Liver (tissue), 3 donors: ENCODE data around the gene SP100.

Experiments
- GABPA ChIP-seq, 2 donors: IDR thresholded peaks in 1 of 2; conservative IDR thresholded peaks in 1 of 2; 2 replicates each; pipeline ENCODE4 v1.6.1; 2016; ENCODE audit warnings: antibody characterized with exemption in 2 of 2, mild to moderate bottlenecking in 1 of 2, moderate library complexity in 1 of 2
- HNF4A ChIP-seq, 2 donors: conservative IDR thresholded peaks; 2 replicates each; pipeline ENCODE4 v1.6.1; 2016; ENCODE audit warnings: antibody characterized with exemption in 2 of 2, mild to moderate bottlenecking in 2 of 2
- JUND ChIP-seq, 2 donors: IDR thresholded peaks; 2 replicates each; pipeline ENCODE4 v1.6.1; 2016; ENCODE audit warnings: antibody characterized with exemption in 2 of 2
- RAD21 ChIP-seq, 2 donors: IDR thresholded peaks; 2 replicates each; pipeline ENCODE4 v1.6.1; 2016; ENCODE audit warnings: antibody characterized with exemption in 2 of 2, mild to moderate bottlenecking in 2 of 2
- REST ChIP-seq: IDR thresholded peaks from 2 replicates; pipeline ENCODE4 v1.6.1; 2016; ENCODE audit warnings: antibody characterized with exemption, mild to moderate bottlenecking
- RXRA ChIP-seq, 2 donors: IDR thresholded peaks; 2 replicates each; pipeline ENCODE4 v1.6.1; 2017 to 2018; ENCODE audit warnings: antibody characterized with exemption in 2 of 2, mild to moderate bottlenecking in 1 of 2
- SP1 ChIP-seq: IDR thresholded peaks from 2 replicates; pipeline ENCODE4 v1.6.1; 2018; ENCODE audit warnings: antibody characterized with exemption, mild to moderate bottlenecking
- TAF1 ChIP-seq: conservative IDR thresholded peaks from 2 replicates; pipeline ENCODE4 v1.6.1; 2016; ENCODE audit warnings: antibody characterized with exemption, mild to moderate bottlenecking
- TF ChIP-seq, protein P1 (sequence below): fragments of 150-350 bp; IDR thresholded peaks from 2 replicates; pipeline ENCODE4 v1.5.1; 2017; ENCODE audit warnings: improper control_type of control experiment, low read depth, low read length; ENCODE audit not compliant: missing input control
- TF ChIP-seq, protein P2 (sequence below): IDR thresholded peaks from 2 replicates; pipeline ENCODE4 v1.6.1; 2016; ENCODE audit warnings: antibody characterized with exemption
- TF ChIP-seq, protein P3 (sequence below): IDR thresholded peaks from 2 replicates; pipeline ENCODE4 v1.6.1; 2016; ENCODE audit warnings: antibody characterized with exemption
- TF ChIP-seq, protein P4 (sequence below): IDR thresholded peaks from 2 replicates; pipeline ENCODE4 v1.6.1; 2016; ENCODE audit warnings: antibody characterized with exemption
- donor health status: healthy.
- donor health status: healthy.

DNA sequence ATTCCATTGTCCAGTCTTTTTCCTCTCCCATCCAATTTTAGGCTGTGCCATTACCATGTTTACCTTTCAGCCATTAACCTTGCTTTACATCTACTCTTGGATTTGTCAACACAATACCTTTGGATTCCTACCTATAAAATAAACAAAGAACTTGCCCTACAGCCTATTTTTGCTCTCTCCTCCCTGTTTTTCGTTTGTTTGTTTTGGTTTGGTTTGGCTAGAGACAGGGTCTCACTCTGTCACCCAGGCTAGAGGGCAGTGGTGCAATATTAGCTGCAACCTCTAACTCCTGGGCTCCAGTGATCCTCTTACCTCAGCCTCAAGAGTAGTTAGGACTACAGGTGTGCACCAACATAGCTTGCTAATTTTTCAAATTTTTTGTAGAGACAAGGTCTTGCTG lies 76.1 kb downstream of the SP100 start:
- TF ChIP-seq, protein P1, sequence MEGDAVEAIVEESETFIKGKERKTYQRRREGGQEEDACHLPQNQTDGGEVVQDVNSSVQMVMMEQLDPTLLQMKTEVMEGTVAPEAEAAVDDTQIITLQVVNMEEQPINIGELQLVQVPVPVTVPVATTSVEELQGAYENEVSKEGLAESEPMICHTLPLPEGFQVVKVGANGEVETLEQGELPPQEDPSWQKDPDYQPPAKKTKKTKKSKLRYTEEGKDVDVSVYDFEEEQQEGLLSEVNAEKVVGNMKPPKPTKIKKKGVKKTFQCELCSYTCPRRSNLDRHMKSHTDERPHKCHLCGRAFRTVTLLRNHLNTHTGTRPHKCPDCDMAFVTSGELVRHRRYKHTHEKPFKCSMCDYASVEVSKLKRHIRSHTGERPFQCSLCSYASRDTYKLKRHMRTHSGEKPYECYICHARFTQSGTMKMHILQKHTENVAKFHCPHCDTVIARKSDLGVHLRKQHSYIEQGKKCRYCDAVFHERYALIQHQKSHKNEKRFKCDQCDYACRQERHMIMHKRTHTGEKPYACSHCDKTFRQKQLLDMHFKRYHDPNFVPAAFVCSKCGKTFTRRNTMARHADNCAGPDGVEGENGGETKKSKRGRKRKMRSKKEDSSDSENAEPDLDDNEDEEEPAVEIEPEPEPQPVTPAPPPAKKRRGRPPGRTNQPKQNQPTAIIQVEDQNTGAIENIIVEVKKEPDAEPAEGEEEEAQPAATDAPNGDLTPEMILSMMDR: no peak
- TF ChIP-seq TAF1: no peak
- peak; percentile 8 for TF ChIP-seq SP1
- no peak for TF ChIP-seq REST
- TF ChIP-seq RAD21 (IDR thresholded peaks at IDR 0.05): peak in 1 of 2 donors; percentile 30
- no peak for TF ChIP-seq GABPA (IDR thresholded peaks at IDR 0.05 in 1 of 2, conservative IDR thresholded peaks at IDR 0.05 in 1 of 2)
- no peak for TF ChIP-seq JUND (IDR thresholded peaks at IDR 0.05)
- TF ChIP-seq, protein P2, sequence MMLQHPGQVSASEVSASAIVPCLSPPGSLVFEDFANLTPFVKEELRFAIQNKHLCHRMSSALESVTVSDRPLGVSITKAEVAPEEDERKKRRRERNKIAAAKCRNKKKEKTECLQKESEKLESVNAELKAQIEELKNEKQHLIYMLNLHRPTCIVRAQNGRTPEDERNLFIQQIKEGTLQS: no peak
- TF ChIP-seq RXRA (IDR thresholded peaks at IDR 0.05): no peak
- TF ChIP-seq, protein P3, sequence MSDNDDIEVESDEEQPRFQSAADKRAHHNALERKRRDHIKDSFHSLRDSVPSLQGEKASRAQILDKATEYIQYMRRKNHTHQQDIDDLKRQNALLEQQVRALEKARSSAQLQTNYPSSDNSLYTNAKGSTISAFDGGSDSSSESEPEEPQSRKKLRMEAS: no peak
- peak in 1 of 2 donors; percentile 17 for TF ChIP-seq HNF4A (conservative IDR thresholded peaks at IDR 0.05)
- TF ChIP-seq, protein P4, sequence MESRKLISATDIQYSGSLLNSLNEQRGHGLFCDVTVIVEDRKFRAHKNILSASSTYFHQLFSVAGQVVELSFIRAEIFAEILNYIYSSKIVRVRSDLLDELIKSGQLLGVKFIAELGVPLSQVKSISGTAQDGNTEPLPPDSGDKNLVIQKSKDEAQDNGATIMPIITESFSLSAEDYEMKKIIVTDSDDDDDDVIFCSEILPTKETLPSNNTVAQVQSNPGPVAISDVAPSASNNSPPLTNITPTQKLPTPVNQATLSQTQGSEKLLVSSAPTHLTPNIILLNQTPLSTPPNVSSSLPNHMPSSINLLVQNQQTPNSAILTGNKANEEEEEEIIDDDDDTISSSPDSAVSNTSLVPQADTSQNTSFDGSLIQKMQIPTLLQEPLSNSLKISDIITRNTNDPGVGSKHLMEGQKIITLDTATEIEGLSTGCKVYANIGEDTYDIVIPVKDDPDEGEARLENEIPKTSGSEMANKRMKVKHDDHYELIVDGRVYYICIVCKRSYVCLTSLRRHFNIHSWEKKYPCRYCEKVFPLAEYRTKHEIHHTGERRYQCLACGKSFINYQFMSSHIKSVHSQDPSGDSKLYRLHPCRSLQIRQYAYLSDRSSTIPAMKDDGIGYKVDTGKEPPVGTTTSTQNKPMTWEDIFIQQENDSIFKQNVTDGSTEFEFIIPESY: no peak
